Measurements from ENCODE around the gene DDX56. TPM values are rescaled to one million over a fixed set of nuclear protein-coding genes. Genes with fewer than 3 reads are reported as not detected.
A peak's percentile ranks its signal among the peaks of the same experiment; 100 is the strongest.

Gene DDX56
- total and polyA plus RNA-seq, 9 of the 15 experiments (the other 6 are each of a cell fraction or from before 2014, with no cell fraction given), result 33.0 to 145 (median 102) TPM

DNA sequence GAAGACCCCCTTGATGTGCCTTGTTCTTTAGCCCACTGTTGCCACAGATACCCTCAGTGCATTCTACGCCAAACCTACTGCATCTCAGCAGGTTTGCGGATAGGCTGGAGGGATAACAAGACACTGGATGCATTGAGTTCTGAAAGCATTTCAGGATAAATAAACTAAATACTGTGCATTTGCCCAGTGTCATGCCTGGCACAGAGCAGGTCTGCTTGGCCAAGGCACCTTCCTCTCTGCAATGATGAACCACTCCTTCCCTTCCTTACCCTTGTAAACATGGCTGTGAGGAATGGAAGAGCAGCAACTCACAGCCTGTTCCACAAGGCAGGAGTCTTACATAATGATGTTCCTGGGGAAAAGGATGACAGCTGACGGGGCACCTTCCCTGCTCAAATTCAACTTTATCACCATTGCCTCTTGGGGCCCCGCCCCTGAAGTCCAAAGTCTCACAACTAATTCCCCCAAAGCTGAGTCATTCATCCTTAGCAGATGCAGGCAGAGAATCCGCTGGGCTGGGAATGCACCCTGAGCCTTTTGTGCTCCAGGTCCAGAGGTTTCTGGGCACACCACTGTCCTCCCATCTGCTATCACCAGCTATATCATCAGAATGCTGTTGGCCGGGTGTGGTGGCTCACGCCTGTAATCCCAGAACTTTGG, 11.6 kb downstream of the DDX56 start (continued):
- TF ChIP-seq ATF2 (CRISPR knock-in tag; IDR thresholded peaks at IDR 0.05), result no peak
- TF ChIP-seq SMARCB1 (IDR thresholded peaks at IDR 0.05; ENCODE audit: insufficient read length, low read depth), result no peak
- TF ChIP-seq, protein P1, sequence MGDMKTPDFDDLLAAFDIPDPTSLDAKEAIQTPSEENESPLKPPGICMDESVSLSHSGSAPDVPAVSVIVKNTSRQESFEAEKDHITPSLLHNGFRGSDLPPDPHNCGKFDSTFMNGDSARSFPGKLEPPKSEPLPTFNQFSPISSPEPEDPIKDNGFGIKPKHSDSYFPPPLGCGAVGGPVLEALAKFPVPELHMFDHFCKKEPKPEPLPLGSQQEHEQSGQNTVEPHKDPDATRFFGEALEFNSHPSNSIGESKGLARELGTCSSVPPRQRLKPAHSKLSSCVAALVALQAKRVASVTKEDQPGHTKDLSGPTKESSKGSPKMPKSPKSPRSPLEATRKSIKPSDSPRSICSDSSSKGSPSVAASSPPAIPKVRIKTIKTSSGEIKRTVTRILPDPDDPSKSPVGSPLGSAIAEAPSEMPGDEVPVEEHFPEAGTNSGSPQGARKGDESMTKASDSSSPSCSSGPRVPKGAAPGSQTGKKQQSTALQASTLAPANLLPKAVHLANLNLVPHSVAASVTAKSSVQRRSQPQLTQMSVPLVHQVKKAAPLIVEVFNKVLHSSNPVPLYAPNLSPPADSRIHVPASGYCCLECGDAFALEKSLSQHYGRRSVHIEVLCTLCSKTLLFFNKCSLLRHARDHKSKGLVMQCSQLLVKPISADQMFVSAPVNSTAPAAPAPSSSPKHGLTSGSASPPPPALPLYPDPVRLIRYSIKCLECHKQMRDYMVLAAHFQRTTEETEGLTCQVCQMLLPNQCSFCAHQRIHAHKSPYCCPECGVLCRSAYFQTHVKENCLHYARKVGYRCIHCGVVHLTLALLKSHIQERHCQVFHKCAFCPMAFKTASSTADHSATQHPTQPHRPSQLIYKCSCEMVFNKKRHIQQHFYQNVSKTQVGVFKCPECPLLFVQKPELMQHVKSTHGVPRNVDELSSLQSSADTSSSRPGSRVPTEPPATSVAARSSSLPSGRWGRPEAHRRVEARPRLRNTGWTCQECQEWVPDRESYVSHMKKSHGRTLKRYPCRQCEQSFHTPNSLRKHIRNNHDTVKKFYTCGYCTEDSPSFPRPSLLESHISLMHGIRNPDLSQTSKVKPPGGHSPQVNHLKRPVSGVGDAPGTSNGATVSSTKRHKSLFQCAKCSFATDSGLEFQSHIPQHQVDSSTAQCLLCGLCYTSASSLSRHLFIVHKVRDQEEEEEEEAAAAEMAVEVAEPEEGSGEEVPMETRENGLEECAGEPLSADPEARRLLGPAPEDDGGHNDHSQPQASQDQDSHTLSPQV (IDR thresholded peaks at IDR 0.05), result peak; percentile 59
- TF ChIP-seq NR3C1 (CRISPR knock-in tag; IDR thresholded peaks at IDR 0.05), result no peak
- no peak for TF ChIP-seq FOXP4 (CRISPR knock-in tag; IDR thresholded peaks at IDR 0.05; ENCODE audit: borderline replicate concordance)
- no peak for TF ChIP-seq RBM34 (IDR thresholded peaks at IDR 0.05; ENCODE audit: borderline replicate concordance, insufficient read depth, low read length)
- no peak for TF ChIP-seq CREB1 (IDR thresholded peaks at IDR 0.05)
- TF ChIP-seq CREB1 (CRISPR knock-in tag; IDR thresholded peaks at IDR 0.05), result no peak
- no peak for TF ChIP-seq SMAD2 (IDR thresholded peaks at IDR 0.05; ENCODE audit: low read depth, low read length)
- TF ChIP-seq DACH1 (IDR thresholded peaks at IDR 0.05; ENCODE audit: partially characterized antibody), result no peak
- TF ChIP-seq, protein P2, sequence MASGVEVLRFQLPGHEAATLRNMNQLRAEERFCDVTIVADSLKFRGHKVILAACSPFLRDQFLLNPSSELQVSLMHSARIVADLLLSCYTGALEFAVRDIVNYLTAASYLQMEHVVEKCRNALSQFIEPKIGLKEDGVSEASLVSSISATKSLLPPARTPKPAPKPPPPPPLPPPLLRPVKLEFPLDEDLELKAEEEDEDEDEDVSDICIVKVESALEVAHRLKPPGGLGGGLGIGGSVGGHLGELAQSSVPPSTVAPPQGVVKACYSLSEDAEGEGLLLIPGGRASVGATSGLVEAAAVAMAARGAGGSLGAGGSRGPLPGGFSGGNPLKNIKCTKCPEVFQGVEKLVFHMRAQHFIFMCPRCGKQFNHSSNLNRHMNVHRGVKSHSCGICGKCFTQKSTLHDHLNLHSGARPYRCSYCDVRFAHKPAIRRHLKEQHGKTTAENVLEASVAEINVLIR (CRISPR knock-in tag; IDR thresholded peaks at IDR 0.05), result no peak
- peak; percentile 91 for TF ChIP-seq NFE2 (IDR thresholded peaks at IDR 0.05; ENCODE audit: low read depth)
- TF ChIP-seq HES1 (IDR thresholded peaks at IDR 0.05; ENCODE audit: low read depth), result no peak
- TF ChIP-seq BMI1 (IDR thresholded peaks at IDR 0.05; ENCODE audit: low read length), result no peak
- TF ChIP-seq SLC30A9 (CRISPR knock-in tag; IDR thresholded peaks at IDR 0.05), result no peak
- no peak for TF ChIP-seq ZNF589 (CRISPR knock-in tag; IDR thresholded peaks at IDR 0.05; ENCODE audit: low read depth)
- TF ChIP-seq GABPB2 (CRISPR knock-in tag; conservative IDR thresholded peaks at IDR 0.05), result no peak
- no peak for TF ChIP-seq ZBTB1 (CRISPR knock-in tag; IDR thresholded peaks at IDR 0.05; ENCODE audit: borderline replicate concordance, low read depth)
- no peak for TF ChIP-seq ZNF707 (CRISPR knock-in tag; conservative IDR thresholded peaks at IDR 0.05)
- no peak for TF ChIP-seq PTBP1 (IDR thresholded peaks at IDR 0.05; ENCODE audit: low read depth, low read length)
